Dermis lymphatic vessel endothelial cell (primary cell): ENCODE measurements around the gene KIF20A. TPM values are rescaled to one million over a fixed set of nuclear protein-coding genes. Genes with fewer than 3 reads are reported as not detected.

Experiments used
- total RNA-seq: library from RNA; depleted of rRNA; stranded (reverse); fragments of >200 nt; gene quantifications from 2 replicates; pipeline ENCODE4 v1.2.1, GENCODE V29; 2014

The KIF20A gene
- 8.3 and 11.8 TPM in 2 replicates for total RNA-seq

GRCh38 chr5:138178516-138179276 is at the start of gene KIF20A, which contains the start of gene BRD8:
Gene KIF20A (plus strand): TSS chr5:138179112. CDS start chr5:138179681, 569 bp downstream.
Gene BRD8 (minus strand): TSS chr5:138178630. CDS start chr5:138178614, 16 bp downstream.

DNA sequence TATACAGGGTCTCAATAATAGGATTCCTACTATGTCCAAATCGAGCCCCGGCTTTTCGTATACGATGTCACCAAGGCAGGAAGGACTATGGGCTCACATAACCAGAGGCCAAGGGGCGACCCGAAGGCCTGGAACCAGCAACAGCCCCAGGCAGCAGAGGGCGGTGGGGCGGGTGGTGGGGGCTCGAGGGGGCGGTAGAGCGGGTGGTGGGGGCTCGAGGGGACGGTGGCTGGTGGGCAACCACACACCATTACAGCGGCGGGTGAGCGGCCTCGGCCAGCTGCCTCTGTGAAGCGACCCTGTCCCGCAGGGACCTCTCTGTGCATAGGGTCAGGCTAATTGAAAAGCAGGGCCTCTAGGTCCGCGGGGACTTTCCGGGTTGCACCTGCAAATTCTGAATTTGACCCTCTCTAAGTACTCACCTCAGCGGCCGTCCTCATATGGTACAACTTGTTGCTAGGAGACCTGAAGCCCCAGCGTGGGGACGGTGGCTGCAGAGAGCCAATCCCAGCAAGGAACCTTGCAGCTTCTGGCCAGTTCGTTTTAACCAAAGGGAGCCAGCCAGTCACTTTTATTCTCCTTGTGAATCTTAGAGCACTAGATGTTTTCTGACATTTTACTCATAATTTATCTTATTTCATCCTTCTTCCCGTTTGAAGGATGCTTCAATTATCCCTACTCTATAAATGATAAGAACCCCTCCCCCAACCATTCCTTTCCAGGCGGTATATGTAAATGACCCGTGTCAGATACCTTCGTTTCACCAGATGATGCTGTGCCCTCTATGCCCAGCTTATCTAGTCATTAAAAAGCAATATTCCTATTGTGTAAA is 39.7 kb upstream of the KIF20A start, which contains the start of gene NME5:
Gene NME5 (minus strand): TSS at position 480 of the 832 bp plus-strand sequence. CDS start 648 bp downstream, outside the sequence.

GRCh38 chr5:138213161-138214029 is 34.5 kb downstream of the KIF20A start, which contains the start of gene CDC23:
Gene CDC23 (minus strand): TSS chr5:138213323. CDS start chr5:138213312, 11 bp downstream.

Other genes starting within 250 kb of the KIF20A start
- 21.1 and 23.6 TPM in 2 replicates for gene FAM13B, start 146.0 kb upstream of the KIF20A start, total RNA-seq
- not detected in 2 replicates for gene WNT8A, start 95.1 kb upstream of the KIF20A start, total RNA-seq
- gene NME5, start 39.7 kb upstream of the KIF20A start, total RNA-seq, result 1.2 and 2.3 TPM in 2 replicates
- gene BRD8, start 482 bp upstream of the KIF20A start, total RNA-seq, result 21.3 and 28.4 TPM in 2 replicates
- gene CDC23, start 34.2 kb downstream of the KIF20A start, total RNA-seq, result 29.9 and 31.0 TPM in 2 replicates
- gene GFRA3, start 95.5 kb downstream of the KIF20A start, total RNA-seq, result not detected in 2 replicates
- gene CDC25C, start 152.7 kb downstream of the KIF20A start, total RNA-seq, result 0.98 and 1.4 TPM in 2 replicates
- gene FAM53C, start 159.2 kb downstream of the KIF20A start, total RNA-seq, result 31.8 and 32.6 TPM in 2 replicates
- gene KDM3B, start 173.6 kb downstream of the KIF20A start, total RNA-seq, result 55.4 and 57.3 TPM in 2 replicates